Measurements from ENCODE around the gene MICOS13.
"Not testable (repeated sequence)": the region's sequence is repeated elsewhere in the genome, so short reads cannot be mapped to it uniquely, and the experiment has no call there.

Gene MICOS13

DNA sequence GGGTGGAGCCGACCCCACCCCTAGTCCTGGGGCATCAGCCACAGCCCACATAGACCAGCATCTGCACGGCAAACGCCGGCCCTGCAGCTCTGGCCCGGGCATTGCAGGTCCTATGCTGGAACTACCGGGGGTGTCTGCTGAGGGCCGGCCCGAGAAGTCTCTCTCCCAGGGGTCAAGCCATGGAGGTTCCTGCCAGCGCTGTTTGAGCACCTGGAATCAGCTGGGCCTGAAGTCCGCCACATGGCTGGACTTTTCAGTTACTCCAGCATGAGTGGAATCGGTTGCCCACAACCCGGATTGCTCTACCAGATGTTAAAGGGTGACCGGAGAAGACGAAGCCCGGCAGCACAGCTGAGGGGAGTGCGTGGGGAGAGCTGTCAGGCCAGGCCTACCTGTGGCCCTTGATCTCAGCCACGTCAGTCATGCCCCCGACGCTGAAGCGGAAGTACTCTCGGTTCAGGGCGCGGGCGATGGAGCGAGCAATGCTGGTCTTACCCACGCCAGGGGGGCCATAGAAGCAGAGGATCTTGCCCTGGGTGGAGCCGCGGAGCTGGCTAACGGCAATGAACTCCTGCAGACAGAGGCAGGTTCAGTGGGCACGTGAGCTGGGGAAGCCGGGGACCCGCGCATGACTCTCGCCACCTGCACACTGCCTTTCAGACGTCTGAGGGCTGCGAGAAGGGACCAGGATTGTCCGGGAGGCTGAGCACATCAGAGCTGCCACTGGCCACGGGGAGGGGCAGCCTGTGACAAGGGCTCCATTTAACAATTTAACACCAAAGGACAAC, 18.5 kb upstream of the MICOS13 start:
- DNase-seq, result no peak

DNA sequence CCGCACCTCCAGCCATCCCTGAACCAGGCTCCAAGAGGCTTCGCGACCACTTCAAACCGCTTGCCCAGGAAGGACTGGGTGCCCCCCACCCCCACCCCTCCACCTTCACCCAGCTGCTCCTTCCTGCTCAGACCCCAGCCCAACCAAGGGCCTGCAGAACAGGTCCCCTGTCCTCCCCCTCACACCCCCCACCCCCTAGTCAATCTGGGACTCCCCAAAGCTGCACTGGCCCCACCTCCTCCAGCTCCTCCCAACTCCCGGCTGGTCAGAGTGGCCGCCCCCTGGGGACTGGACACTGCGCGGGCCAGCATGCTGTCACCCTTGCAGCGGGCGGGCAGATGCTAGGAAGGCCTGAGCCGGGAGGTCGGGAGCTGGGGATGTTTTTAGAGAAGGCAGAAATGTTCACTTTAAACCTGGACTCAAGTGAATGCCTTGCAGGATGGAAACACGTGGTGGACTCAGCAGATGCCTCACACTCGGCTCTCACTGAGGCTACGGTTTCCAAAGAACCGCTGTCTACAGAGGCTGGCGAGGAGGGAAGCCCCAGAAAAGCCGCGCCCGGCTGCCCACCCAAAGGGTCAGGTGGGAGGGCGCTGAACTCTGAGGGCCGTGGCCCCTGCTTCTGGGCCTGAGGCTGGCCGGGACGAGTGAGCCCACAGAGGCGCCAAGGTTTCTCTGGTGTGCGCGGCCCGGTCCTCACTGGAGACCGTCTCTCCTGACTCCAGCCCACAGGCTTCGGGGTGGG, 17.7 kb upstream of the MICOS13 start:
- no peak for DNase-seq

DNA sequence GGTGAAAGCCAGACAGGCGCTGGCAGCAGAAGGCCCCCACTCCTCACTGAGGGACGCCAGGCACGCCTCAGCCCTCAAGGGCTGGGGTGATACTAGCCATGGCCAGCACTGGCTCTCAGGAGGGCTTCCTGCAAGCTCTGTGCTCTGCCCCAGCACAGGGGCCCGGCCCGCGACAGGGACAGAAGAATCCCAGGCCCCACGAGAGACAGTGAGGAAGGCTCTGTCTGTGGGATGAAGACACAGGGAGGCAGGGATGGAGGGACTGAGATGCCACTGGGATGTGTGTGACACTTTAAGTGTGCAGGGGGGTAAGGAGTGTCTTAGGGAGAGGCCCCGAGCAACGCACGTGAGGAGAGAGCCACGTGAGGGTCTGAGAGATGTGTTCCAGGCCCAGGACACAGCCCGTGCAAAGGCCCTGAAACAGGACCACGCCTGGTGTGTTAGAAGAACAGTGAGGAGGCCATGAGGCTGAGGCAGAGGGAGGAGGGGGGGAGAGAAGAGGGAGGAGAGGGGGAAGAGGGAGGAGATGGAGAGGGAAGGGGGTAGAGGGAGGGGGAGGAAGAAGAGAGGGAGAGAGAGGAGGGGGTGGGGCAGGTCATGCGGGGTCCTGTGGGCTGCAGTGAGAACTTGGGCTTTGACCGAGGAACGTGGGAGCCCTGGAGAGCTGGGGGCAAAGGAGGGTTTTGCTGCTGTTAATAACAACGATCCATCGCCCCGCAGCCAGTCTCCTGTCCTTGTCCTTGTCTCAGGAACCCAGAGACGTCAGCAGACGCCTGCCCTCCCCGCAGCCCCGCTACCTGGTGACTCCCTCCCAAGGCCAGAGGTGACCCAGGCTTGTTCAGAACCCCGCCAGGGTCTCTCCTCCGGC, 16.9 kb upstream of the MICOS13 start:
- DNase-seq, result no peak

DNA sequence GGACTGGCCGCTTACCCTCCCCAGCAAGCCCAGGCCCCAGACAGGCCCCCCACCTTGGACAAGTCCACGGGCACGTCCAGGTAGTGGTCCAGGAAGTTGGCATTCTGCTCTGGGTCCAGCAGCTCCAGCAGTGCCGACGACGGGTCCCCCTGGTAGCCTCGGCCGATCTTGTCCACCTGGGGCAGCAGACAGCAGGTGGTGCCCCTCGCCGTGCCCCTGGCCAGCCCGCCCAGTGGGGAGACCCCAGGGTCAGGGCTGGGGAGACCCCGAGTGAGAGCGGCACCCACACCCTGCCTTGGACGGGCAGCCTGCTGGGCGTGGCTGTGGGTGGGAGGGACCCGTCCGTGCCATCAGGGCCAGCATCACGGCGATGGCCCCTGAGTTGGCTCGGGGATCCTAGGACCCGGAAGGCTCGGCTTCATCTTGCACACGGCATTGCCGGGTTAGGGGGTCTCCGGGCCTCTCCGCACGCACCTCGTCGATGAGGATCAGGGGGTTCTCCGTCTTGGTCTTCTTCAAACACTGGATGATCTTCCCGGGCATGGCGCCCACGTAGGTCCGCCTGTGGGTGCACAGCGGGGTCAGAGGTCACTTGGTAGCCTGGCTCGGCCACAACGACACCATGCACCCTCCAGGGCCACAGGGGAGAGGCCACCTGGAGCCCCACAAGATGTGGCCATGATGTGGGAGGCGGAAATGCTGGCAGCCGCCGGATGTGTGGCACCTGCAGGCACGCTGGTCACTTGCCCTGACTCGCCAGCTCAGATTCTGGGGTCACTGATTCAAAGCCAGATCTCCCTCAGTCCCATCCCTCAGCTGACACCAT, 16.1 kb upstream of the MICOS13 start:
- no peak for DNase-seq

DNA sequence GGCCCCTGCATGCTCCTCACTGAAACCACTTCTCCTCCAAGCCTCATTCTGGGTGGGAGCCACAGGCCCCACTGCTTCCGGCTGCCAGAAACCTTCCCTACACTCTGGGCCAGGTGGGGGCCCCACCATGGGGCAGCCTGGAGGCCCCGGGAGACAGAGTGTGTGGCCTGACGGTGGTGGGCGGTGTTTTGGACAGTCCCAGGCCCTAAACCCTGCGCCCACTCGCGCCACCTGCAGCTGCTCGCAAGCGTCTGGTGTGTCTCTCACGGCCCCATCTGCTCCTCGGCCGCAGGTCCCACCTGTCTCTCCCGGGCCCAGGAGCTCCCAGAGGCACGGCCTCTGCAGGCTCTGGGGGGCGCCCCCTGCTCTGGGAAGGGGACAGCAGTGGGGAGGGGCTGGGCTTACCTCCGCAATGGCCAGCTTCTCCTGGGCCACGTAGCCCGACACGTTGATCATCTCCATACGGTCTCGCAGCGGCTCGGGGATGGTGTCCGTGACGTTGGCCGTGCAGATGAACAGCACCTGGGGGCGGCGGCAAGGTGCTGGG, 15.4 kb upstream of the MICOS13 start:
- DNase-seq, result no peak

DNA sequence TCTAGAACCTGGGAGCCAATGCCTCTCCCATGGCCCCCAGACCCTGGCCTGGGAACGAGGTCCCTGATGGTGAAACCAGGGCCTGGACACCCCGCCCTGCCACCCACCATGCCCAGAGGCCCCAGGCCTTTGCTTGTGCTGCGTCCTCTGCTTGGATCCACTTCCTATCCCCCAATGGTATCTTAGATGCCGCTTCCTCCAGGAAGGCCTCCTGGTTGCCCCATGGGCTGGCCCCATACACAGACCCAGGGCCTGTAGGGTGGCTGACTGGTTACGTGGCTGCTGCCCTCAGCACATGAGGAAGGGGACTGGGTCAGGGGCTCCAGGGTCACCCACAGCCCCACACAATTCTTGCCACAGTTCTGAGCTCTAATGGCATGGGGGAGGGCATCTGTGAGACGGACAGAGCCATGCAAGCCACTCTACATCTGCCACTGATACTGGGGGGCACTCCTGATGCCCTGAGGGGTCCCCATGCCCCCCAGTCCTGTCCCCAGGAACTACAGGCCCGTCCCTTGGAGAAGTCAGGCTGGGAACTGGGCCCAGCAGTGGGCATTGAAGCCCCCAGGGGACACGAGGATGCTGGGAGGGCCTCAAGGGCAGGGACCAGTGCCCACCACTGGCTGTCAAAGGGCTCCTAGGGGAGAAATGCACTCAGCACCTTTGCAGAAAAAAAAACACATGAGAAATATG, 14.8 kb upstream of the MICOS13 start:
- DNase-seq, result no peak

DNA sequence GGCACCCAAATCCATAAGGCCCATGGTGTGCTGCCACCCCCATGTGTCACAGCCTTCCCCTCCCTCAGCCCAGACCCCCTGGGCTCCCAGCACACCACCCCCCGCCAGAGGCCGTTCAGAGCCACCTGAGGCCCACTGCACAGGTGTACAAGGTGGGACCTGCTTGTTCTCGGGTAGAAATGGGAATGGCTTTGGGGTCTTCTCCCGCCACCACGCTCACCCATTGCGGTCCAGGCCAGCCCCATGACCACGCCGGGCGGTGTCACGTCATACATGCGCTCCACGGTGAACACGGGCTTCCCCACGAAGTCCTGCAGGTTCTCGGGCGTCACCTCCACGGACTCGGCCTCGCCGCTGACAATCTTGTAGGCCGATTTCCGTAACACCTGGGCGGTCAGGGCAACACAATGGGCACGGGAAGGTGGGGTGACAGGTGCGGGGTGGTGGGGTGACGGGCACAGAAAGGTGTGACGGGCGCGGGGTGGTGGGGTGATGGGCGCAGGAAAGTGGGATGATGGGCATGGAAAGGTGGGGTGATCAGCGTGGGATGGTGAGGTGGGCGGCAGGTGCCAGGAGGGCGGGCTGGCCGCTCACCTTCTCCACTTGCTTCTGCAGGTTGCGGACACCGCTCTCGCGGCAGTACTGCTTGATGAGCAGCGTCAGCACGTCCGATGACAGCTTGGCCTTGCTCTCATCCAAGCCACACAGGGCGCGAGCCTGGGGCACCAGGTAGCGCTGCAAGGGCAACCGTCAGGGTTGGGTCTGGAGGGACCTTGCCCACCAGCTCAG, 14.0 kb upstream of the MICOS13 start:
- DNase-seq, result no peak

DNA sequence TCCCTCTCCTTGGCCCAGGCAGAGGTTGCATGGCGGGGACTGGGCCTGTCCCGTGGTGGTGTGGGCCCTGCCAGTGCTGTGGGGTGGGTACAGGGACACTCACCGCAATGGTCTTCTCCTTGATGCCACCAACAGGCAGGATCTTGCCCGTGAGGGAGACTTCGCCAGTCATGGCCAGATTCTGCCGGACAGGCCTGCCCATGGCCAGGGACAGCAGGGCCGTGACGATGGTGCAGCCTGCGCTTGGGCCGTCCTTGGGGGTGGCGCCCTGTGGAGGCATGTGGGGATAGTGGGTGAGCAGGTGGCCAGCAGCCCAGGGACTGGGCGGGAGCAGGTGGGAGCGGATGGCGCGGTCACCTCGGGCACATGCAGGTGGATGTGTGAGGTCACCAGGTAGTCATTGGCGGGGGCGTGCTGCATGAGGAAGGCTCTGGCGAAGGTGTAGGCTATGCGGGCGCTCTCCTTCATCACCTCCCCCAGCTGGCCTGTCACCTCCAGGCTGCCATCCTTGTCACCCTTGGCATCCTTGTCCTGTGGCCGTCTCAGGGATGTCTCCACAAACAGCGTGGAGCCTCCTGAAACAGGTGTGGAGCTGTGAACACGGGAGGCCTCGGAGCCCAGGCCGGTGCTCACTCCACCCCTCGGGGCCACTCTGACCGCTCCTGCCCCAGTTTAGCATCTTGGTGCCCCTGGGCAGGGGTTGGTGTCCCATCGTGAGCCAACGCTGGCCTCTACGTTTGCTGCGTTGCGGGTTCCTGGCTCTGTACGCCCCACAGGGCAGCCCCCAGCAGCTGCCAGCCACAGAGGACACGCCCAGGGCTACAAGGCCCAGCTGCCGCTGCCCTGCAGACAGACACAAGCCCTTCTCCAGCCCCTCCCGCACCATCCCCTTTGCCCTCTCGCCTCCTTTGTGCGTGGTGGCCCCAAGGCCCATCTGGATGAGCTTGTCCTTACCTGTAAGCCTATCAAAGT, 13.2 kb upstream of the MICOS13 start:
- DNase-seq, result no peak

DNA sequence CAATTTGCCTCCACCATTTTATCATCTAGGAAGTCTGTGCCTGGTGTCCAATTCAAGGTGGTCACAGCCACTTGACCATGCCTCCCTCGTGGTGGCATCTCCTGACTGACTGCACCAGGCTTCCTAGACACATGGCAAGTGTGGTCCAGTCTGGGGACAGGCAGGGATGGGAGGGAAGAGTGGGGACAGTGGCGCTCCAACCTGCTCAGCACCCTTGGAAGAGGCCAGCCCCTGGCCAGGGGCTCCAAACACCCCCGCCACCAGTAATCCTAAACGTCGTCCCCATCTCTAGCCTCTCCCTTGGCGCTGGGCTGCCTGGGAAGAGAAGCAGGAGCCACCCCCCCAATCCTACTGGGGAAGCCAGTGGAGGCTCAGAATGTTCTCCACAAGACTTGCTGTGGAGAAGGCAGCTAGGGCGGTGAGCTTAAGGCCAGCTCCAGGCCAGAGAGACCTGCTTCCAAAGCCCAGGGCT, 12.4 kb upstream of the MICOS13 start:
- DNase-seq, result no peak

DNA sequence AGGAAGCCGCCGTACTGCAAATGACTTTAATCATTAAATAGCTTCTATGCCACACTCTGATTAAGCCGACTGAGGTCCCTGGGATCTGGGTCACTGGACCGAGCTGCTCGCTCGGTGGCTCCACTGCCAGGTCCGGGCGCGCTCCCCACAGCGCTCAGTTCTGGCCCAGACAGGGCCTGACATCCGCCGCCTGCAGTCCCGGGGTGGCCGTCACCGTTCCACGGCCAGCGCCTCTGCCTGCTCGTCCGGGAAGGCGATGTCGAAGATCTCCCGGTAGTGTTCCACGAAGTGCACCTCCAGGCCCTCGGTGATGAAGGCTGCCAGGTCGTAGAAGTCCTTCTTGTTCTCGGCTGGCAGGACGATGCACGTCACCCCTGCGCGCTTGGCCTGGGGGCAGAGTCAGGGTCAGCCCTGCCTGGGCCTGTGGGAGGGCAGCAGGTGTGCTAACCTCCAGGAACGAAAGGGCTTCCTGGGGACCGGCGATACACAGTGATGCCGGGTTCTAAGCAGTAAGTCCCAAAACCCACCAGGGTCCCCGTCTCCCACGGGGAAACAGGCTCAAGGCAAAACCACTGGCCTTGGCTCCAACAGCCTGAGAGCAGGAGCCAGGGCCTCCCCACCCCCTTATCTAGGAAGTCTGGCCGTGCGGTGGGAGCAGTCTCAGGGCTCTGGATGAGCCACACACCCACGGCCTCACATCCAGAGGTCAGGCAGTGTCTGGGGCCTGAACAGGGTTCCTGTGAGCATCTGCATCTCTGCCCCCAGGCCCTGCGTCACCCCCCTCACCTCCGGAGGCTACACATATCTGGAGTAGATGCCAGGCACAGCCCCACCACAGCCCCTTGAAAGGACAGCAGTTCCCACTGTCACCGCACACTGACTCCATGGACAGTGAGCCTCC, 11.8 kb upstream of the MICOS13 start:
- no peak for DNase-seq

DNA sequence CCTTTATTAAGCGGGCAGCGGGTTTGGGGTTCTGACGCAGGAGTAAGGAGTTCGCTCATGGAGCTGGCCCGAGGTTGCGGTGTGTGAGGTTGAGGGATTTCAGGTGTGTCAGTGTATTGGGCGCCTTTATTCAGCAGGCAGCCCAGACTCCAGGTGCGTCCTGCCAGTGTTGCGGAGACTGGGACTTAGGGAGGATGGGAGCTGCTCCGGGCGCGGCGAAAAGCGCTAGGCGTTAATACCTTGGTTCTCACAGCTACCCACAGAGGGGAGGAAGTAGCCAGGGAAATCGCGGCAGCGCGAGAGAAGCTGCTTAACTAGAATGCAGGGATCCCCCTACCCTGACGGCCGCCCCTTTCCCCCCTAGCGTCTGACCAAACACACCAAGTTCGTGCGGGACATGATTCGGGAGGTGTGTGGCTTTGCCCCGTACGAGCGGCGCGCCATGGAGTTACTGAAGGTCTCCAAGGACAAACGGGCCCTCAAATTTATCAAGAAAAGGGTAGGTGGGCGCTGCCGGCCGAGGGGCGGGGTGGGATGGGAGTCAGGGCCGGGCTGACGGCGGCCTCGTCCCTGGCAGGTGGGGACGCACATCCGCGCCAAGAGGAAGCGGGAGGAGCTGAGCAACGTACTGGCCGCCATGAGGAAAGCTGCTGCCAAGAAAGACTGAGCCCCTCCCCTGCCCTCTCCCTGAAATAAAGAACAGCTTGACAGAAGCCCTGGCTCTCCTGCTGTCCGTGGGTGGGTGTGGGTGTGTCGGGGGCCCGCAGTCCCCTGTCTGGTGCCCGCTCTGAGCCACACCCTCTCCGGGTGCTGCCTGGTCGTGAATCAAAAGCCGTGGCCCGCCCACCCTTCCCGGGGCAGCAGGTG, 10.9 kb upstream of the MICOS13 start:
- DNase-seq, result peak; percentile 39

DNA sequence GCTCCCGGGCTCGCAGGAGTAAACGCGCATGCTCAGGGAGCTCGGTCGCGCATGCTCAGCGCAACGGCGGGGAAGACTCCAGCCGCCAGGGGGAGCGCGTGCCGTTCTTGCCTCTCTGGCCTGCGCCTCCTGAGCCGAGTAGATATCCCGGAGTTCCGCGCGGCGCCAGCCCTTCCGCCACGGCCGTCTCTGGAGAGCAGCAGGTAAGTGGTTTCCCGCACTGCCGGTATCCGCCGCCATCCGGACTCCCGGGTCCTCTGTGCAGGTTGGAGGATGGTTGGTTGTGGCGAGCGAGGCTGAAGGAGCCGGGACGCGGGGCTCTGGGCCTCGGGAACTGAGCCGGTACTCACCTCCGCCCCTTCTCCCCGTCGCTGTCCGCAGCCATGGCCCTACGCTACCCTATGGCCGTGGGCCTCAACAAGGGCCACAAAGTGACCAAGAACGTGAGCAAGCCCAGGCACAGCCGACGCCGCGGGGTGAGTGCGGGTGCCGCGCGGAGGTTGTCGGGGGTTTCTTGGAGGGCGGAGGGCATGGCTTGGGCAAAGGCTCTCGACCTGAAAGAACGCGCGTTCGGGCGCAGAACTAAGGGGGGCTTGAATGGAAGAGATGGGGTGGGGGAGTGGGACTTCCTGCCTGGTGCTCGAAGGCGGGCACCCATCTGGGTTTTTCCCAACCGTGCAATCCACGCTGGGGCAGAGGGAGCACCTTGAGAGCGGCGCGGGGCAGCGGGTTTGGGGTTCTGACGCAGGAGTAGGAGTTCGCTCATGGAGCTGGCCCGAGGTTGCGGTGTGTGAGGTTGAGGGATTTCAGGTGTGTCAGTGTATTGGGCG, 10.0 kb upstream of the MICOS13 start, which contains the start of gene RPL36:
Gene RPL36 (plus strand): TSS at position 171 of the 830 bp plus-strand sequence. CDS start 213 bp downstream, at position 384.
- peak; percentile 95 for DNase-seq

DNA sequence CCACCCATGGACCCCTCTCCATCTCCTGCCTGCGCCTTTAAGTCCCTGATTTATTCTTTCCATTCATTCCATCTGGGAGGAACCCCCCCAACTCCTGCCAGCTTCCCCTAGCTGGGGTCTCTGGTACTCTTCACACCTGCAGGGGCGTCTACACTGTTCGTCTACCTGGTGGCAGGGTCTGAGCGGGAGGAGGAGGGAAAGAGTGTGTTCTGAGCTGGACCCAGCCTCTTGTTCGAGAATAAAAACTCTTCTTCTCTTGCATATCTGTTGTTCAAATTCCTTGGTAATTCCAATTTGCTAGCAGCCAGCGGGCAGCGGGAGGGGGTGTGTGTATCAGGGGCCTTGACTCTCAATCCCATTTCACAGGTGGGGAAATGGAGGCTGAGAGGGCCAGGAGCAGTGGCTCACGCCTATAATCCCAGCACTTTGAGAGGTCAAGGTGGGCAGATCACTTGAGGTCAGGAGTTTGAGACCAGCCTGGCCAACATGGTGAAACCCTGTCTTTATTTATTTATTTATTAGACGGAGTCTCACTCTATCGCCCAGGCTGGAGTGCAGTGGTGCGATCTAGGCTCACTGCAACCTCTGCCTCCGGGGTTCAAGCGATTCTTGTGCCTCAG, 8.1 kb upstream of the MICOS13 start:
- DNase-seq, result not testable (repeated sequence)

DNA sequence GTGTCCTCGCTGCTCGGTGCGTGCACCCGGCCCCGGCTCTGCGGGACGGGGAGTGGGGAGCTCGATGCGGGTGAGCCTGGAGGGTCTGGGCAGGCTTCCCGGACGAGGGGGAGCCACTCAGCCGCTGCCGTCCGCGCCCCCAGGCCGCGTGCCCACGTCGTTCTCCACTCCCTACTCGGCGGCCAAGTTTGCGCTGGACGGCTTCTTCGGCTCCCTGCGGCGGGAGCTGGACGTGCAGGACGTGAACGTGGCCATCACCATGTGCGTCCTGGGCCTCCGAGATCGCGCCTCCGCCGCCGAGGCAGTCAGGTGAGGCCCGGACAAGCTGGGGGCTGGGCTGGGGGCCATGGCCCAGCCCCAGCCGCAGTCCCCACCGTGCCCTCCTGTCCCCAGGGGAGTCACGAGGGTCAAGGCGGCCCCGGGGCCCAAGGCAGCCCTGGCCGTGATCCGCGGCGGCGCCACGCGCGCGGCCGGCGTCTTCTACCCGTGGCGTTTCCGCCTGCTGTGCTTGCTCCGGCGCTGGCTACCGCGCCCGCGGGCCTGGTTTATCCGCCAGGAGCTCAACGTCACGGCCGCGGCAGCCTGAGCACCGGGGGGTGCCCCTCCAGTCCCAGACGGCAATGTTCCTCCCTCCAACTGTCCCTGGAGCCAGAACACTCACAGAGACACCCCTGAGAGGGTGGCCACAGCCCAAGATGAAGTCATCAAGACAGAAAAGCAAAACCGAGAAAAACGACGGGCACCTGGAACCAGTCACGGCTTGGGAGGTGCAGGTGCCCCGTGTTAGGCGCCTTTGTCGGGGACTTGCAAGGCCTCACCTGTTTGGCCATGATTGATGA, 7.3 kb upstream of the MICOS13 start:
- DNase-seq, result no peak
